Measurements from ENCODE around the gene RERE. TPM values are rescaled to one million over a fixed set of nuclear protein-coding genes. Genes with fewer than 3 reads are reported as not detected.
A peak's percentile ranks its signal among the peaks of the same experiment; 100 is the strongest.

The RERE gene
- total RNA-seq, 1 donor: 55.0 TPM

DNA sequence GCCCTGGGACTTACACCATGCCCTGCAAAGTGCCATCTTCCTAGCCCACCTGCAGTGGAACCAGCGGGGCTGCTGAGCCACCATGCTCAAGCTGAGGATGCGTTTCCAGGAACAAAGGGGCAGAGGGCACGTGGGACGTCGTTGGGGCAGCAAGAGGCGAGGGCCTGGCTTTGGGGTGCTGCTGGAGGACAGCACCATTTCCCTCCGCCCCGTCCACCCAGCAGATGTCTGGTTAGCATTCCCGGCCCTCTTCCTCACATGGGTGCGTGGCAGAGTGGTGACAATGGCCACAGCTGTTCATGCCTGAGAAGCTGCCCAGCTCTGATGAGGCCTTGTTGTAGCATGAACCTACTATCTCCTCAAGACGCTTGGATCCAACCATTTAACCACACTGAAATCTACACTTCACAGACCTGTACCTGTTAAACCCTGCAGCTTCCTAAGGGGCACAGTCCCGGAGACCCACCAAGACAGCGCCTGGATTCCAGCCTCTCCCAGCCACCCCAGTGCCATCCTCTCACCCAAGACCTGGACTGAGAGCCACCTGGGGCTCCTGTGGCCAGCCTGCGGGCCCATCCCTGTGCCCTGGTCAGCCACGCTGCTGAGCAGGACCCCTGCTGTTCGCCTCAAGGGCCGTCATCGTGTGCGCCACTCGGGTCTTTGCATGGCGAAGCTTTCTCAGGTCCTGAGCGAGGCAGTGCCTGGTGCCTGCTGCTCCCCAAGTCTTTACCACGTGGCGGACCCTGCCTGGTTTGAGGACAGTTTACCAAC is 466.3 kb downstream of the RERE start:
- no peak overlapping the region for H3K4me3 ChIP-seq (ENCODE audit: insufficient read depth, low read length)
- TF ChIP-seq, protein P1, sequence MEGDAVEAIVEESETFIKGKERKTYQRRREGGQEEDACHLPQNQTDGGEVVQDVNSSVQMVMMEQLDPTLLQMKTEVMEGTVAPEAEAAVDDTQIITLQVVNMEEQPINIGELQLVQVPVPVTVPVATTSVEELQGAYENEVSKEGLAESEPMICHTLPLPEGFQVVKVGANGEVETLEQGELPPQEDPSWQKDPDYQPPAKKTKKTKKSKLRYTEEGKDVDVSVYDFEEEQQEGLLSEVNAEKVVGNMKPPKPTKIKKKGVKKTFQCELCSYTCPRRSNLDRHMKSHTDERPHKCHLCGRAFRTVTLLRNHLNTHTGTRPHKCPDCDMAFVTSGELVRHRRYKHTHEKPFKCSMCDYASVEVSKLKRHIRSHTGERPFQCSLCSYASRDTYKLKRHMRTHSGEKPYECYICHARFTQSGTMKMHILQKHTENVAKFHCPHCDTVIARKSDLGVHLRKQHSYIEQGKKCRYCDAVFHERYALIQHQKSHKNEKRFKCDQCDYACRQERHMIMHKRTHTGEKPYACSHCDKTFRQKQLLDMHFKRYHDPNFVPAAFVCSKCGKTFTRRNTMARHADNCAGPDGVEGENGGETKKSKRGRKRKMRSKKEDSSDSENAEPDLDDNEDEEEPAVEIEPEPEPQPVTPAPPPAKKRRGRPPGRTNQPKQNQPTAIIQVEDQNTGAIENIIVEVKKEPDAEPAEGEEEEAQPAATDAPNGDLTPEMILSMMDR (IDR thresholded peaks at IDR 0.05; ENCODE audit: extremely low read depth, low read depth, low read length): no peak
- H3K4me2 ChIP-seq (ENCODE audit: insufficient read depth, low read length): no peak overlapping the region
- peaks cover 16% of the 10 kb centered on the region for H4K20me1 ChIP-seq (ENCODE audit: insufficient read depth, low read length)
- H2AFZ ChIP-seq (ENCODE audit: low read length): no peak overlapping the region
- no peaks in the 10 kb centered on the region for H3K9me3 ChIP-seq (ENCODE audit: low read depth, low read length)
- no peaks in the 10 kb centered on the region for H3K4me1 ChIP-seq (ENCODE audit: insufficient read depth, low read length)
- peak; percentile 64 for DNase-seq (ENCODE audit: insufficient read length, low spot score, missing footprints)
- no peak overlapping the region for H3K27ac ChIP-seq (ENCODE audit: low read depth, low read length)
- H3K36me3 ChIP-seq (ENCODE audit: insufficient read depth, low read length): peaks cover 36% of the 10 kb centered on the region
- H3K27me3 ChIP-seq (ENCODE audit: insufficient read depth, low read length): no peaks in the 10 kb centered on the region
- no peaks in the 10 kb centered on the region for H3K79me2 ChIP-seq (ENCODE audit: insufficient read depth, low read length)

DNA sequence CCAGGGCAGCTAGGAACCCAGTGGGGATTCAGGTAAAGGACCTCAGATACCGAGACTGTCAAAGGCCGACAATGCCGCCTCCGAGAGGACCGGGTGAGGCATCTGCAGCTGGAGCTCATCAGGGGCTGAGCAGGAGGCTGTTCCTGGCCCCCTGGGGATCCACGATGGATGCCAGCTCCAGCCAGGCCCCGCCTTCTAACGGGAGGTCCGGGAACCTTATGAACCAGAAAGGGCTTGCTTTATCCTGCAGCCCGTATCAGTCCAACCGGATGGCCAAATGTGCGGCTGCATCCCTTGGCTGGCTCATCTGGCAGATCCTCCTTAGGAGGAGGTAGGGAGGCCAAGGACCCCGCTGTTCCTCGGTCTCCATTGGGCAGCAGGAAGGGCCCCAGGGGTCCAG is 467.5 kb downstream of the RERE start:
- no peaks in the 10 kb centered on the region for H3K4me1 ChIP-seq (ENCODE audit: insufficient read depth, low read length)
- H3K27ac ChIP-seq (ENCODE audit: low read depth, low read length): no peak overlapping the region
- H3K4me2 ChIP-seq (ENCODE audit: insufficient read depth, low read length): no peak overlapping the region
- no peaks in the 10 kb centered on the region for H3K79me2 ChIP-seq (ENCODE audit: insufficient read depth, low read length)
- no peak overlapping the region for H2AFZ ChIP-seq (ENCODE audit: low read length)
- TF ChIP-seq, protein P1 (IDR thresholded peaks at IDR 0.05; ENCODE audit: extremely low read depth, low read depth, low read length): no peak
- H3K27me3 ChIP-seq (ENCODE audit: insufficient read depth, low read length): no peaks in the 10 kb centered on the region
- no peak overlapping the region for H3K4me3 ChIP-seq (ENCODE audit: insufficient read depth, low read length)
- peaks cover 24% of the 10 kb centered on the region for H3K36me3 ChIP-seq (ENCODE audit: insufficient read depth, low read length)
- peaks cover 12% of the 10 kb centered on the region for H4K20me1 ChIP-seq (ENCODE audit: insufficient read depth, low read length)
- no peaks in the 10 kb centered on the region for H3K9me3 ChIP-seq (ENCODE audit: low read depth, low read length)
- DNase-seq (ENCODE audit: insufficient read length, low spot score, missing footprints): peak; percentile 88

DNA sequence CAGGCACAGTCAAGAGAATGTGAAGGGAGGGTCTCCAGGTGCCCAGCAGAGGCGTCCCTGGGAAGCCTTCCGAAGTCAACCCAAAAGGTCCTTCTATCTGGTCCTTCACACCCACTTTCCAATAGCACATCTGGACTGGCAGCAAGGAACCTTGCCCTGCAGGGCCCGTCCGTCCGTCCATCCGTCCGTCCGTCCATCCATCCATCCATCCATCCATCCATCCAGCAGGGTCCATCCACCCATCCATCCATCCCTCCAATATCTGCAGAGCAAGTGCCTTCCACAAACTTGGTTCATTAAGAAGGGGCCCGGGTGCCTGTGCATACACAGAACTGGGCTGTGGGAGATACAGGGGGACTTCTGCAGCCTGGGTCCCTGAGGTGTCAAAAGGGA is 468.0 kb downstream of the RERE start:
- H3K27ac ChIP-seq (ENCODE audit: low read depth, low read length): no peak overlapping the region
- H3K27me3 ChIP-seq (ENCODE audit: insufficient read depth, low read length): no peaks in the 10 kb centered on the region
- DNase-seq (ENCODE audit: insufficient read length, low spot score, missing footprints): no peak
- TF ChIP-seq, protein P1 (IDR thresholded peaks at IDR 0.05; ENCODE audit: extremely low read depth, low read depth, low read length): no peak
- H3K4me2 ChIP-seq (ENCODE audit: insufficient read depth, low read length): no peak overlapping the region
- H3K36me3 ChIP-seq (ENCODE audit: insufficient read depth, low read length): peaks cover 19% of the 10 kb centered on the region
- no peaks in the 10 kb centered on the region for H3K4me1 ChIP-seq (ENCODE audit: insufficient read depth, low read length)
- no peak overlapping the region for H2AFZ ChIP-seq (ENCODE audit: low read length)
- H4K20me1 ChIP-seq (ENCODE audit: insufficient read depth, low read length): peaks cover 12% of the 10 kb centered on the region
- no peaks in the 10 kb centered on the region for H3K79me2 ChIP-seq (ENCODE audit: insufficient read depth, low read length)
- no peak overlapping the region for H3K4me3 ChIP-seq (ENCODE audit: insufficient read depth, low read length)
- no peaks in the 10 kb centered on the region for H3K9me3 ChIP-seq (ENCODE audit: low read depth, low read length)

DNA sequence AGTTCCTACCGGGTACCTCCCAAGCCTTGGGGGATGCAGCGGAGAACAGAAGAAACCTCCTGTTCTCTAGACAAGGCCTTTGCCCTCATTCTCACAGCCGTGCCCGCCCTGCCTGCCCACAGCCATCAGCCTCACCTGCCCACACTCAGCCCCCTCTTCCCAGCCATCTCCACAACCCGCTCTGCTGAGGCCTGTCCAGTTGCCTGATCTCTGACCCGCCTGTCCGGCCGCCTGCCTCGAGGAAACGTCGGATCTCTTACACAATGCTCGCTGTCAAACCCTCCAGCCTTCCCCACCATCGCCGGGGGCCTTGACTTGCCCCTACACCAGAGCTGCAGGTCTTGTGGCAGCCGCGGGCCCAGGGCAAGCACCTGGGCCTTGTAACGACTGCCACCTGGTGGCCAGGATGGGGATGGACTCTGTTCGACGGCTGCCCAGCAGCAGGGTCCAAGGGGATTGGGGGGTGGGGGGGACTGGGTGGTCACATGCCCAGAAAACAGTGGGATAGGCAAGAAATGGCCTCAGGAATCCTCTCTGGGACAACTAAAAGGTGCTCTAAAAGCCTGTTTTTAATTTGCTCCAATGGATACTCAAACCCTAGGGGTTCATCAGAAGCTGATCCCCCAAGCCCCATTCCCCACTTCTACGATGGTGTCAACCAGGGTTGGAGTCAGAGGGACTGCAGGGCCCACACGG is 468.5 kb downstream of the RERE start:
- H3K4me3 ChIP-seq (ENCODE audit: insufficient read depth, low read length): no peak overlapping the region
- no peaks in the 10 kb centered on the region for H3K9me3 ChIP-seq (ENCODE audit: low read depth, low read length)
- peaks cover 12% of the 10 kb centered on the region for H4K20me1 ChIP-seq (ENCODE audit: insufficient read depth, low read length)
- TF ChIP-seq, protein P1 (IDR thresholded peaks at IDR 0.05; ENCODE audit: extremely low read depth, low read depth, low read length): peak; percentile 76
- H3K27ac ChIP-seq (ENCODE audit: low read depth, low read length): no peak overlapping the region
- DNase-seq (ENCODE audit: insufficient read length, low spot score, missing footprints): peak; percentile 95
- H3K4me2 ChIP-seq (ENCODE audit: insufficient read depth, low read length): no peak overlapping the region
- H3K4me1 ChIP-seq (ENCODE audit: insufficient read depth, low read length): peaks cover 2% of the 10 kb centered on the region
- H2AFZ ChIP-seq (ENCODE audit: low read length): no peak overlapping the region
- no peaks in the 10 kb centered on the region for H3K27me3 ChIP-seq (ENCODE audit: insufficient read depth, low read length)
- peaks cover 14% of the 10 kb centered on the region for H3K36me3 ChIP-seq (ENCODE audit: insufficient read depth, low read length)
- no peaks in the 10 kb centered on the region for H3K79me2 ChIP-seq (ENCODE audit: insufficient read depth, low read length)

All from osteoblast (primary cell).